ENCODE measurements around the gene WDFY2. TPM values are rescaled to one million over a fixed set of nuclear protein-coding genes. Genes with fewer than 3 reads are reported as not detected.

The WDFY2 gene
- total RNA-seq, 1 donor from 2014 or later = 11.1 TPM

GRCh38 chr13:51632591-51633362 lies 48.5 kb downstream of the WDFY2 start:
- Histone ChIP-seq H3K36me3 (ENCODE audit: control insufficient read depth, insufficient read depth, low read length) (no peaks in the 10 kb centered on the region), H3K27me3 (ENCODE audit: control insufficient read depth, insufficient read depth, low read length) (no peaks in the 10 kb centered on the region), H3K4me3 (ENCODE audit: low read depth, low read length) (no peak overlapping the region)
- TF ChIP-seq, protein P1, sequence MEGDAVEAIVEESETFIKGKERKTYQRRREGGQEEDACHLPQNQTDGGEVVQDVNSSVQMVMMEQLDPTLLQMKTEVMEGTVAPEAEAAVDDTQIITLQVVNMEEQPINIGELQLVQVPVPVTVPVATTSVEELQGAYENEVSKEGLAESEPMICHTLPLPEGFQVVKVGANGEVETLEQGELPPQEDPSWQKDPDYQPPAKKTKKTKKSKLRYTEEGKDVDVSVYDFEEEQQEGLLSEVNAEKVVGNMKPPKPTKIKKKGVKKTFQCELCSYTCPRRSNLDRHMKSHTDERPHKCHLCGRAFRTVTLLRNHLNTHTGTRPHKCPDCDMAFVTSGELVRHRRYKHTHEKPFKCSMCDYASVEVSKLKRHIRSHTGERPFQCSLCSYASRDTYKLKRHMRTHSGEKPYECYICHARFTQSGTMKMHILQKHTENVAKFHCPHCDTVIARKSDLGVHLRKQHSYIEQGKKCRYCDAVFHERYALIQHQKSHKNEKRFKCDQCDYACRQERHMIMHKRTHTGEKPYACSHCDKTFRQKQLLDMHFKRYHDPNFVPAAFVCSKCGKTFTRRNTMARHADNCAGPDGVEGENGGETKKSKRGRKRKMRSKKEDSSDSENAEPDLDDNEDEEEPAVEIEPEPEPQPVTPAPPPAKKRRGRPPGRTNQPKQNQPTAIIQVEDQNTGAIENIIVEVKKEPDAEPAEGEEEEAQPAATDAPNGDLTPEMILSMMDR (IDR thresholded peaks at IDR 0.05; ENCODE audit: insufficient read depth, low read length, poor library complexity, severe bottlenecking) = no peak
- no peak for DNase-seq (ENCODE audit: low read depth)

DNA sequence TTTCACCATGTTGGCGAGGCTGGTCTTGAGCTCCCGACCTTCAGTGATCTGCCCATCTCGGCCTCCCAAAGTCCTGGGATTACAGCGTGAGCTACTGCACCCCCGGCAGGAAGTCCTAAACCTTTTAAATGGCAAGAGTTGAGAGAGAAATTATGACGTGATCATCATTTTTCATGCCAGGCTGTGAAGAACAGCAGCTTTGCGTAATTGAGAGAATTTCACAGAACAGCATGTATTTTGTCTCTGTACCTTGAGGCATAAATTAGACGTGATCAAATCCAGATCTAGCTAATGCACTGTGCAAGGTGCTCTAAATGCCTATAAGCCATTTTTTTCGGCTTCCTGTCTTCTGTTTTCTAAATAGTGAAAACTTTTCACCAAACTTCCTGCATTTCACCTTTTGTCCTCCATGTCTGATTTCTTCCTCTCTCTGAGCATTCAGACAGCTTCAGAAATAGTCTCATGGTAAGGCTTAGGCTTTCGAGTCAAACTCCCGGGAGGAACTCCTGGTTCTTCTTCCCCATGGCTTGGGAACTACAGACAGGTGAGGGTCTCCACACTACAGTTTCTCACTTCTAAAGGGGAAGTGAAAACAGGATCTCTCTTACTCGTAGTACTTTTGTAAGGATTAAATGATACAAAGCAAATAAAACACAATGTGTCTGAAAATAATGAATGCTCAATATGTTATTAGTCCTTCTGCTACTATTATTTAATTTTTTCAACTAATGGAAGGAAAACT lies 51.0 kb downstream of the WDFY2 start:
- Histone ChIP-seq H3K4me3 (ENCODE audit: low read depth, low read length) (no peak overlapping the region), H3K27me3 (ENCODE audit: control insufficient read depth, insufficient read depth, low read length) (no peaks in the 10 kb centered on the region), H3K36me3 (ENCODE audit: control insufficient read depth, insufficient read depth, low read length) (no peaks in the 10 kb centered on the region)
- no peak for DNase-seq (ENCODE audit: low read depth)
- TF ChIP-seq, protein P1 (IDR thresholded peaks at IDR 0.05; ENCODE audit: insufficient read depth, low read length, poor library complexity, severe bottlenecking) = no peak

DNA sequence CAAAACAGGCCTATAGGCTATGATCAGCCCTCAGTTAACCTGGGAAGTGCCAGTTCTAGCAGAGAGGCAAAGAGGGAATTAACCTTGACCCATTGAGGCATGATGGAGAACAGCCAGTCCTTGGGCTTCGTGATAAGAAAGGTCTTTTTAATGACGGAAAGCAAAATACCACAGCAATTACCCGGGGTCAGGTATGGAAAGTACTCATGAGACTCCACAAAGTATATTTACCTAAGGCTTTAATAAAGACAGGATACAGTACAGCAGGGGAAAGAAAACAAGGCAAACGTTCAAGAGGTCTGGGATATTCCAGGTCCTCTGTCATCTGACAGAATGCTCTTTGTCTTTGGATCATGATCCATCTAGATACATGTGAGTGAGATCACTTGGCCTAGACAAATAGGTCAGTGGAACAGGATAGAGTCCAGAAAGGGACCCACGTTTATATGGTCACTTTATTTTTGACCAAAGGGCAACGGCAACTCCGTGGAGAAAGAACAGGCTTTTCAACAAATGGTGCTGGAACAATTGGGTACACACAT lies 52.2 kb downstream of the WDFY2 start:
- no peak for DNase-seq (ENCODE audit: low read depth)
- Histone ChIP-seq H3K36me3 (ENCODE audit: control insufficient read depth, insufficient read depth, low read length) (no peaks in the 10 kb centered on the region), H3K27me3 (ENCODE audit: control insufficient read depth, insufficient read depth, low read length) (no peaks in the 10 kb centered on the region), H3K4me3 (ENCODE audit: low read depth, low read length) (no peak overlapping the region)
- TF ChIP-seq, protein P1 (IDR thresholded peaks at IDR 0.05; ENCODE audit: insufficient read depth, low read length, poor library complexity, severe bottlenecking) = no peak

DNA sequence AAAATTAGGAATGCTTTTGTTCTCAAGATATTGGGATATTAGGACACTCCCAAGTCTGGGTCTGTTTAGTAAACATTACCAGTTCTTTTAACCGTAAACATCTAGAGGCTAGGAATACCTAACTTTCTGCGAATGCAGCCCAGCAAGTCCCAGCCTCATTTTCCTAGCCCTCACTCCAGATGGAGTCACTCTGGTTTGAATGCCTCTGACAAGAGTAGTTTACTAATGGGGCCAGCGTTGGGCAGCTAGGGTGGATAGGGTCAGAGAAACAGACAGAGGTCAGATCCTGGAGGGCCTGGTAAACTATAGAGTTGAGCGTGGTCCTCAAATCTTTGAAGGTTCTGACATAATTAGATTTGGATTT lies 53.6 kb downstream of the WDFY2 start:
- H3K36me3 ChIP-seq (ENCODE audit: control insufficient read depth, insufficient read depth, low read length) = no peaks in the 10 kb centered on the region
- TF ChIP-seq, protein P1 (IDR thresholded peaks at IDR 0.05; ENCODE audit: insufficient read depth, low read length, poor library complexity, severe bottlenecking) = no peak
- no peak for DNase-seq (ENCODE audit: low read depth)
- H3K27me3 ChIP-seq (ENCODE audit: control insufficient read depth, insufficient read depth, low read length) = no peaks in the 10 kb centered on the region
- H3K4me3 ChIP-seq (ENCODE audit: low read depth, low read length) = no peak overlapping the region

GRCh38 chr13:51638216-51638871 lies 54.1 kb downstream of the WDFY2 start:
- no peaks in the 10 kb centered on the region for H3K36me3 ChIP-seq (ENCODE audit: control insufficient read depth, insufficient read depth, low read length)
- no peak for DNase-seq (ENCODE audit: low read depth)
- no peaks in the 10 kb centered on the region for H3K27me3 ChIP-seq (ENCODE audit: control insufficient read depth, insufficient read depth, low read length)
- TF ChIP-seq, protein P1 (IDR thresholded peaks at IDR 0.05; ENCODE audit: insufficient read depth, low read length, poor library complexity, severe bottlenecking) = no peak
- no peak overlapping the region for H3K4me3 ChIP-seq (ENCODE audit: low read depth, low read length)
